Measurements from ENCODE around the gene CST6.
"Not testable (repeated sequence)": the region's sequence is repeated elsewhere in the genome, so short reads cannot be mapped to it uniquely, and the experiment has no call there.

Gene CST6

DNA sequence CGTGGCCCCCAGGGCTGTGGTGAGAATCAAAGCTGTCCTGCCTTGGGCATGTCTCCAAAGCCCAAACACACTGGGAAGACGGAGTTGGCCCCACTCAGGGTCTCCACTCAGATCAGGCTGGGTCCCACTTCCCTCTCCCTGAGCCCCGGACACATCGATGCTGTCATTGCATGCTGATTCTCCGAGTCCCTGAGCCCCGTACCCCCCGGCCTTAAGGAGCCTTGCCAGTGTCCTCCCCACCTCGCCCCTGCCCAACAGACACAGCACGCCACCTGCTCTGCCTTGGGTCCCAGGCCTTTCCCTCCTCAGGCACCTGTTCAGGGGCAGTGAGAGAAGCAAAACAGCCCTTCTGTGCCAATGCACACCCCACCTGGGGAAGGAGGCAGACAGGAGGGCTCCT lies 24.5 kb upstream of the CST6 start:
- DNase-seq = no peak

GRCh38 chr11:65988791-65989592 lies 22.8 kb upstream of the CST6 start:
- peak; percentile 93 for DNase-seq

DNA sequence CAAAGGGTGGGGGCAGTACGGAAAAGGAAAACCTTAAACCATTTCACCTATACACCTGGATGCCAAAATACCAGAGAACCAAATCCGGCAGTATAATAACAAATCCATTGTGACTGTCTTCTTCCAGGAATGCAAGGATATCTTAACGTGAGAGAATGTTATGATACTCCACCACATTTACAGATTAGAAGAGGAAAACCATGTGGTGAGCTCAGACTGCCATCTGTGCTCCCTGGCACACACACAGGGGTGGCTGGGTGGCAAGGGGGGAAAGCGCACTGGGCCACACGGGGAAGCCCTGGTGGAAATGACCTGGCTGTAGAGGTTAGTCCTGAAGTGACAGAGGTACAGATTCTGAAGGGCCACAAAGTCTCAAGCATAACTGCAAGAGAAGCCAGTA lies 19.8 kb upstream of the CST6 start:
- no peak for DNase-seq

GRCh38 chr11:65997286-65997685 lies 14.5 kb upstream of the CST6 start:
- DNase-seq = no peak

DNA sequence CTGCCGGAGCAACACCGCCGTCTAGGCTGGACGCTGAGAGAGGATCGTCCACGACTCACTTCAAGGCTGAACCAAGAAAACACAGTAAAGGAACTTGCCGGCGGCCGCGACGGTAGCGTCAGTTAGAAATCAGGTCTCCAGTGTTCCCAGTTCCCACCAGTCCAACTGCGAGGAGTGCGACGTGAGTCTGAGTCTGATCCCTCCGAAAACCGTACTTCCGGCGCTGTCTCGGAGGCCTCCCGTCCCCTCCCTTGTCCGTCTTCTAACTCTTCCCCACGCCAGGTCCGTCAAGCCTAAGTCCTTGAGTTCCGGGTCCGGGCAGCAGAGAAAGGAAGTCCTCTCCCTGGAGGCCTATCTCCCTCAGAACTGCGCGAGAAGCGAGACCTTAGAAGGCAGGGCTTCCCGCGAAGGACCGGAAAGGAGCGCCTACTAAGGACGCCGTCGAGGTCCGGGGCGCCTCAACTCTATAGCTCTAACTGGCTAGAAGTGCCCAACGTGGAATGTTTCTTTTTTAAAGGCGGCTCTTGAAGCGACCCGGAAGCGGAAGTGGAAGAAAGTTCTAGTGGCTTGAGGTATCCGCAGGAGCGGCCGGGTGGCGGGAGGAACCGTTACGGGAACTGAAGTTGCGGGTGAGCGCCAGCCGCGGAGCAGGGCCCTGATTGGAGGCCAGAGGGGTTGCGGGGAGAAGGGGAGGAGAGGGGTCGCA lies 9.7 kb upstream of the CST6 start, which contains the start of the genes BANF1 and EIF1AD:
BANF1 (plus strand) TSS at position 562 of the 706 bp plus-strand sequence. CDS start 748 bp downstream, outside the sequence.
EIF1AD (minus strand) TSS at position 216 of the 706 bp plus-strand sequence. CDS start 1,768 bp downstream, outside the sequence.
- DNase-seq = peak; percentile 97

- DNase-seq = peak; percentile 63
Measured at GRCh38 chr11:66002648-66003225, 9.1 kb upstream of the CST6 start.

DNA sequence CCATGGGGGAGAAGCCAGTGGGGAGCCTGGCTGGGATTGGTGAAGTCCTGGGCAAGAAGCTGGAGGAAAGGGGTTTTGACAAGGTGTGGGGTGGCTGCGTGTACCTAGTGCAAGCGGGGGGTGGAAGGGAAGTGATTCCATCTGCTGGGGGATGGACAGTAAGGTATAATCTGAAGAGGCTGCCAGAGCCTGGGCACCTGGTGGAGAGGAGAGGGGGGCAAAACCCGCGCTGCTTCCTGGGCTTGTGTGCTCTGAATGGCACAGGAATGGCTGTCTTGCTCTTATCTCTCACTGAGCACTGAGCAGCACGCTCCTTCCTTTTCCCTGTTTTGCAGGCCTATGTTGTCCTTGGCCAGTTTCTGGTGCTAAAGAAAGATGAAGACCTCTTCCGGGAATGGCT lies 8.5 kb upstream of the CST6 start:
- no peak for DNase-seq

DNA sequence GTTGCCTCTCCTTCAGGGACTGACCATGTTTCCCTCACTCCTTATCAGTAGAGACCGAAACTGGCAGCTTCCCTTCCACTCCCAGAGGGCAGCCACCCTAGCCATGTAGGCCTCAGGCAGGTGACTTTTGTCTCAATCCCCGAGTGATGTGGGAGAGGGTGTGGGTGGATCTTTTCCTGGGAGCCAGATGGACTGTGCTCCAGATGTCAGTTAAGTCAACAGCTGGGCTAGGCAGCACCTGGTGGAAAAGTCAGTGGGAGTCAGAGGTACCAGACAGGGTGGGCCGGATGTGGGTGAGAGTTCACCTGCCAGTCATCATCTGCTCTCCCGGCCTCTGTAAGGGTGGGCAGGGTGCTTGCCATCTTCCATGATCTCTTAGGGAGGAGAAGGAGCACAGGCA lies 7.6 kb upstream of the CST6 start:
- DNase-seq = no peak

GRCh38 chr11:66006134-66006890 lies 5.5 kb upstream of the CST6 start:
- no peak for DNase-seq

DNA sequence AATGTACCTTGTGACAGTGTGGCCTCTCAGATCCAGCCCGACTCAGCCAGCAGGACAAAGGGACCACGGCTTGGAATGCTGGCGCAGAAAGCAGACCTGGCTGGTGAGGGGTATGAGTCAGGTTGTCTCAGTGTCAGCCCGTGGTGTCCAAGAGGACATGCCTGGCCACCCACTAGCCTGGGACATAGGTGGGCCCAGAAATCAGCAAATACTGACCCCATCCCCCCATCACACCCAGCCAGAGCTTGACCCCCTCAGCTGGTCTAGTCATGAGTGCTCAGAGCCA lies 5.0 kb upstream of the CST6 start:
- no peak for DNase-seq

- peak; percentile 84 for DNase-seq
Measured at GRCh38 chr11:66007201-66007634, 4.6 kb upstream of the CST6 start.

DNA sequence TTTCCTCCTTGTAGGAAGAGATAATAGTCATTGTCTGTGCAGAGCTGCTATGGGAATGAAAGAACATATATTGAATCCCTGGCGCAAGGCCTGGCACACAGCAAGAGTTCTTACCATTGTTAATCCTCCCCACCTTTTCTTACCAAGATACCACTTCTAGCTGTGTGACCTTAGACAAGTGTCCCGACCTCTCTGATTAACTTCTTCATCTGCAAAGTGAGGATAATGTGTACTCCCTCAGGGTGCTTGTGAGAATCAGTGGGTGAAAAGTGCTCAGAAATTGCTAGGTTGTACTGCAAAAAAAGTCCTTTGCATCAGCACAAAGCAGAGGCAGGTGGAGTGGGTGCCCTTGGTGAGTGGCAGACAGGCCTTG lies 3.7 kb upstream of the CST6 start:
- no peak for DNase-seq

DNA sequence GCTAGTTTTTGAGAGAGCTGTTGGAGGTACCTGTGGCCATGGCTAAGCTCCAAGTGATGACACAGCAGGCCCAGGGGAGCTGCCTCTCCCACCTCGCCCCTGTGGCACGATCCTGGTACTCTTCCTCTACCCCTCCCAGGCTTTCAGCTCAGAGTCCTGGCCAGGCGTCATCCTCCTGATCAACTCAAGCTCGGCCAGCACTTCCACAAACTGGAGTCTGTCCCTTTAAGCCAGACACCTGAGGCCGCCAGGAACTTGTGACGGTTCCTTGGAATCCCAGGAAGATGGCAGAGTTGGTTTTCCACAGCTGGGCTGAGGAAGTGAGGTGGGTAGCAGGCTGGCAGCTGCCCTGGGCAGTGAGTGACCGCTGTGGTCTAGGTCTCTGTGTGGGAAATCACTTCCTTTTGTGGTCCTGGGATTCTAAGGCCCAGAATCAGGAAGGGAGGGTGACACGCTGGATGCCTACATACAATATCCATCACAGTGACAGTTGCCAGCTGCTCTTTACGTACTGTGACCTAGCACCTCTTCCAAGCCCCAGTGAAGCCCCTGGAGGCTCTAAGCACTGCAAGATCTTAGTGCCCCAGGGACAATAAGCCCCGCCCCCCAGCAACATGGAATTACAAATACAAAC lies 3.2 kb upstream of the CST6 start:
- DNase-seq = peak; percentile 75

DNA sequence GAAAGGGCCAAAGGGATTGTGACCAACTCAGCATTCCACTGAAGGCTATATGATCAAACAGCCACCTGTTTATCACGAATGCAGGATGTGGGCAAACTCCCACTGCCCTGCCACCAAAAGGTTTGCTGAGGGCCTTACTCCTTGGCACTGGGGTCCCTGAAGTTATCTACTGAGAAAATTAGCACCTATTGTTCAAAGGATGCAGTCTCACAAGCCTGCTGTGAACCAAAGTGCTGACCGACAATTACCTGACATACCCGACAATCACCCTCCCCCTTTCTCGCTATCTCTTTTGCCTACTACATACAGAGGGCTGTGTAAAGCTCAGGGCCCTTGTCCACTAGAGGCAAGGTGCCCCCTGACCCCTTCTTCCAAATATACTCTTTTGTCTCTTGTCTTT lies 1.8 kb upstream of the CST6 start:
- not testable (repeated sequence) for DNase-seq

DNA sequence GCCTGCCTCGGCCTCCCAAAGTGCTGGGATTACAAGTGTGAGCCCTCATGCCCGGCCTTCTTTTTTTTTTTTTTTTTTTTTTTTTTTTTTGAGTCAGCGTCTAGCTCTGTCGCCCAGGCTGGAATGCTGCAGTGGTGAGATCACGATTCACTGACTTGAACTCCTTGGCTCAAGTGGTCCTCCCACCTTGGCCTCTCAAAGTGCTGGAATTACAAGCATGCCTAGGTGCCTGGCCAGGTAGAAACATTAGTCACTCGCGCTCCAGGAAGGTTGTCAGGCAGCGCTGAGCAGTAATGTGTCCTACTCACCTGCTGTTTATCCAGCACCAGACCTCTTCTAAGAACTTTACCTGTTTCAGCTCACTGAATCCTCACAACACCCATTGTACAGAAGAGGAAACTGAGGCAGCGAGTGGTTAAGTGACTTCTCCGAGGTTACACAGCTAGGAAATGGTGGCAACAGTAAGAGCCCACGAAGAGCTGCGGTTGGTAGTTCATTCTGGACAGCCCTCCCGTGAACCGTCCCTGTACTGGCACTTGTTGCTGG lies 496 bp upstream of the CST6 start:
- DNase-seq = no peak

- DNase-seq = no peak
Measured at GRCh38 chr11:66012371-66012945, 650 bp downstream of the CST6 start.

GRCh38 chr11:66012946-66013761 lies 1.3 kb downstream of the CST6 start:
- DNase-seq = no peak

- DNase-seq = no peak
Measured at GRCh38 chr11:66013762-66014100, 1.9 kb downstream of the CST6 start.

DNA sequence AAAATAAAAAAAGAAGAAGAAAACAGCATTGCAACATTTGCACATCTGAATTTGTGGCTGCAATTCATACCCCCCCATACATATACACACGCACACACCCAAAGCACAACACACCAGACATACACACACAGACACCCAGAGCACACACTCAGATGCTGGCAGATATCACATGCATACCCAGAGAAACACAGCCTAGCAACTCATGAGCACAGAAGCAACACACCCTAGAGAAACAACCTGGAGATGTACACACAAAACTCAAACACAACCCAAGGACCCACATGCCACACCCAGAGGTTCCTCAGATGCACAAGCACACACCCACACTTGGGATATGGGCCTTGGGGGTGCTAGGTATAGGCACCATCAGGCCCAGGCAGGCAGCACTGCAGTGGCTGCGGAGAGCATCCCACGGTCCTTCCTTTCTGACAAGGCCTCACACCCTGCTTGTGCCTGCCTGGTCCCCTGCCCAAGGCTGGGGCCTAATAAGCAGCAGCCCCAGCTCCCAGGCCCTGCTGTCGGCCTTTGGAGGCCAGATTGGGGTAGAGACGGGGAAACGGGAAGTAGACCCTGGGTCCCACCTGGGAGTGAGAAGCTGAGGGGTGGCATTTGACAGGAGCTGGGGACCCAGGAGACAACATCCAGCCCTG lies 3.1 kb downstream of the CST6 start:
- no peak for DNase-seq

GRCh38 chr11:66015454-66015881 lies 3.7 kb downstream of the CST6 start:
- DNase-seq = no peak
